8988T (cell line): ENCODE data around the gene AGAP1.

Source experiments
- DNase-seq: peaks from one replicate; pipeline ENCODE4 v3.0.0; 2011

Gene AGAP1

DNA sequence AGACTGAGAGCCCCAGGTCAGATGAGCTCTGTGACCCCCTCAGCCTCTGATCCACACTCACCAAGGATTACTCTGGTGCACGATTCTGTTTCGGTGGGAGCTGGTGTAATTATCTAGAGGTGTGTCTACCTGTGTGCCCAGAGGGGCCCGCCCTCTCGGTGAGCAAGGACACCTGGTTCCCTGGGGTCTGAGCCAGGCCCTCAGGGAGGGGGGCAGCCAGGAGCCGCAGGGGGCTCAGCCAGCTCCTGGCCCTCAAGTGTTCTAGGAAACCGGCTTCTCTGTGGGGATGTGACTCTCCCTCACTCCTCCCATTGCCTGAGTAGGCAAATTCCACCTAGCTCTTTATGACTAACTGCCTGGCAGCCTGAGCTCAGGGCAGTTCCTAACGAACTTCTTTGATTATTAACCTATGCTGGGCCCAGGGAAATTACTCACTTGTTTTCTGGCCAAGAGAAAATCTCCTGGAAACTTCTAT, 17.4 kb downstream of the AGAP1 start:
- no peak for DNase-seq

DNA sequence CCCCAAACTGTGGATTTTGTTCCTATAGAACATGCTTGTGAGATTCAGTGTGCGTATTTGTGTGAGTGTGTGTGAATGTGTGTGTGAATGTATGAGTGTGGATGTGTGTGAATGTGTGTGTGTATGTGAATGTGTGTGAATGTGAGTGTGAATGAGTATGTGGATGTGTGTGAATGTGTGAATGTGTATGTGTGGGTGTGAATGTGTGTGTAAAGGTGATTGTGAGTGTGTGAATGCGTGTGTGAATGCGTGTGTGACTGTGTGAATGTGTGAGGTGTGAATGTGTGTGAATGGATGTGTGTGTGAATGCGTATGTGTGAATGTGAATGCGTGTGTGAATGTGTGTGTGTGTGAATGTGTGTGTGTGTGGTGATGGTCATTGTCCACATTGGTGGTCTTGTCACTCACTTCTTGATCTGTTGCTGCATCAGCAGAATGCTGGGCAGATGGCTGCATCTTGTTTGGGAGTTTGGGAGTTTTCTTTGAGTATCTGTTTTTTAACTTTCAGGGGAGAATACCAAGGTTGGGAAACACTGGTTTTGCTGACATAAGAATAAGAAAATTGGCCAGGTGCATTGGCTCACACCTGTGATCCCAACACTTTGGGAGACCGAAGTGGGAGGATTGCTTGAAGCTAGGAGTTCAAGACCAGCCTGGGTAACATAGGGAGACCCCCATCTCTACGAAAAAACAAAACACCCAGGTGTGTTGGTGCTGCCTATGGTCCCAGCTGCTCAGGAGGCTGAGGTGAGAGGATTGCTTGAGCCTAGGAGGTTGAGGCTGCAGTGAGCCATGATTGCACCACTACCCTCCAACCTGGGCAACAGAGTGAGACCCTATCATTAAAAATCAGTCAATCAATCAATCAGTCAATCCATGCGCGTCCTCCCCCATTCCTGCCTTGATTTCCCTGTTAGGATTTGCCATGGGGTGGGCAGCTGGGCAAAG, 18.2 kb downstream of the AGAP1 start:
- no peak for DNase-seq

GRCh38 chr2:235512699-235513053, 18.8 kb downstream of the AGAP1 start:
- DNase-seq: no peak

DNA sequence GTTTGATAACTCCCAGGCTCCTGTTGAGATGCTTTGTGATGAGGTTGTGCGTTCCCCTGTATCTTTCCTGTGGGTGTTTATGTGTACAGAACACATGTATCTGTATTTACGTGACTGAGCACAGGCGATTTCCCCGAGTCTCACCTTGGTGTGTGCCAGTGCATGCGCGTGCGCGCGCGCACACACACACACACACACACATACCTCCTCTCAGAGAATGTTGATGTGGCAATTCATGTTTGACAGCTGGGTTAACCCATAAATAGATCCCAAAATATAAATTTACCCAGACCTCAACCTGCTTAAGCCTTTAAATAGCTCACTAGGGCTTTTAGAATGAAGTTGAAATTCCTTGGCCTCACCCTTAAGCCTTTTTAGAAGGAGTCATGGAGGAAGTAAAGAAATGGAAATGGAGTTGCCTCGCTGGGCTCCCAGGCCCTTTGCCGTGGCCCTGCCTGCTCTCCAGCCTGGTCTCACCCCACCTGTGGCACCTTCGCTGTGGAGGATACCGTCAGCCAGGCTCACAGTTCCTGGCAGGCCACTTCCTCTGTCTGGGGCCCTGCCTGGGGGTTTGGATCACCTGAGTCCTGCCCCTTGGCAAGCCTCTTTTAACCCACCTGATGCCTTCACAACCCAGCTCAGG, 20.3 kb downstream of the AGAP1 start:
- no peak for DNase-seq

DNA sequence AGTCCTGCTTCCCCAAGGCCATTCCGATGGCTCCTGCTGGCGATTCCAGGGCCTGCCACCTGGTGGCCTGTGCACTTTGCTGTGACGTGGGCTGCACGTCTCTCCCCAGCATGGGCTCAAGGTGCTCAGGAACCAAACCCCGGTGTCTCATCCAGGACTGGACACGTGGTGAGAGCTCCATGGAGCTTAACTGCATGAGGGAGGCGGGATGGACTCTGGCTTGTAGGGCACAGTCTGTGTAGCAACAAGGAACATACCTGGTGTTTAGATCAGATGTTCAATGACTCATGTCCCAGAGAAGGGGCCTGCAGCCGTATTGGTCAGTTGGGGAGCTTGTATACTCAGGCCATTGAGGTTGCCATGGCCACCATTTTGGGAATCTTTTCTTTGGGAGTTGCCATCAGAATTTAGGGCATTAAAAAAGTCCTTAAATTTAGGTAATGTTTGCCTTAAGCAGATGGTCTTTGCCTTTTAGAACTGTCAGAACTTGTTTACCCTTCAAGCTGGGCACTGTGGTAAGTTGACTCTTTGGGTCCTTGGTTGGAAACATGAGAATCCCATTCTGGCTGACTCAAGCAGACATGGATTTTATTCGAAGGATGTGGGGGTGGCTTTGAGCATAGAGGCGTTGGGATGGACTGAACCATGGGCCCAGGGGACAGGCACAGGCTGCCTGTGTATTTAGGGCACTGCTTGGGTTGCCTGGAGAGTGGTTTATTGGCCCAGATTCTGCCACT, 21.0 kb downstream of the AGAP1 start:
- no peak for DNase-seq

- no peak for DNase-seq
Measured at GRCh38 chr2:235515364-235515742, 21.5 kb downstream of the AGAP1 start.

DNA sequence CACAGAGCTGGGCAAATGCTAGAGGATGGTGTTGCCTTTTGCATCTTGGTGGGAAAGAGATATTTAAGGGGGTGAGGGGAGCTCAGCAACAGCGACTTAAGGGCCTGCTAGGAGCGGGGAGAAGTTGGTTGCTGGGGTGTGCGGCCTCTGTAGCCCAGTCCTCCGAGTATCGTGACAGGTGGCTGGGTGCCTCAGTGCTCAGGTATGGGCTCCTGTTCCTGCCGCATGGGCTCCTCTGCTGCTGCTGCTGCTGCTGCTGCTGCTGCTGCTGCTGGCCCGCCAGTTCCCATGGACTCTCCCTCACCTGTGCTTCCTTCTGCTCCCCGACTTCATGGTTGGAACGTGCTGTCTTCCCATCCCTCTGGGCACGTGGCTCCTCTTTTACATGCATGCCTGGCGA, 22.0 kb downstream of the AGAP1 start:
- DNase-seq: no peak

DNA sequence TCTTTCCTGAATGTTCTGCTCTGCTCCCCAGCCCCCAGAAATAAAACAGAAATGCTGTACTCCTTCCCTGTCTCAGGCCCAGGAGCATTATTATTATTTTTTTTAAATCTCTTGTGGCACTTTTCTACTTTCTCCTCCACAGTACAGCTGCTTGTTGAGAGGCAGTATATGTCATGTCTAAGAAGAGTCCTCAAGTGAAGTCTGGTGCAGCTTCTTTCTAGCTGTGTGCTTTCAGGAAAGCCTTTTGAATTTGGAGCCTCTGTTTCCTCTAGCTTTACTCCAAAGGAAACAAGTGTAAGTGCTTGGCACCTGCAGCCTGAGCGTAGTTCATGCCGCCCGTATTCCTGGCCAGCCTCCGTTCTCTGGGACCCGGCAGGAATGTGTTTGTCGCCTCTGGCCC, 22.4 kb downstream of the AGAP1 start:
- no peak for DNase-seq

- no peak for DNase-seq
Measured at GRCh38 chr2:235518322-235519090, 24.7 kb downstream of the AGAP1 start.

DNA sequence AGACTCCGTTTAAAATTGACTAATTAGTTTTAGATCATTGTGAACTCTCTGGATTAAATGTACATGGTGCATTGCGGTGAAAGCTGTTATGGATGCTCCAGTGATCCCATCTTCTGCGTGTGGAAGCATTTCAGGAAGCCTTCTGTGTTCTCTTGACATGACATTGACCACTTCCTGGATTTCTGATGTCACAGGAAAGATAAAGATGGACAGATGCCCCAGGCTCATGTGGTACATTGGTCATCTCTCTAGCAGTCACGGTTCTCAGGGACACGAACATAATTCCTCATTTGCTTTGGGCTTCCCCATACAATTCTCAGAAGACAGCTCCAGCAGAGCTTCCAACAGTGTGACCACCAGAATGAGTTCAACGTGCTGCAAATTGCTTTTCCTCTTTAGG, 26.9 kb downstream of the AGAP1 start:
- no peak for DNase-seq

DNA sequence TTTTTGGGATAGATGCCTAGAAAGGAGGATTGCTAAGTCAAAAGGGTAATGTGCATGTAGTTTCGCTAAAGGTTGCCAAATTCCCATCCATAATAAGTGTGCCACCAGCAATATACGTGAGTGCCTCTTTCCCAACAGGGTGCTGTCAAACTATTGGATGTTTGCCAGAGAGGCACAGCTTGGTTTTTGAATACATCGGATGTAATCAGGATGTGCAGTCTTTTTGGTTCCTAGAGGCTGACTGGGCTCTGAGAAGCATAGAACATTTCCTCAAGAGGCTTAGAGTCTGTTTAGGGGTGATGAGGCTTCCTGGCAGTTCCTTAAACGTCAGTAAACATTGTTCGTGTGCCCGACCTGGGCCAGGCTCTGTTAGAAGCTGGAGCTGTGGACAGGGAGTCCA, 28.0 kb downstream of the AGAP1 start:
- no peak for DNase-seq

GRCh38 chr2:235523021-235523420, 29.2 kb downstream of the AGAP1 start:
- no peak for DNase-seq

DNA sequence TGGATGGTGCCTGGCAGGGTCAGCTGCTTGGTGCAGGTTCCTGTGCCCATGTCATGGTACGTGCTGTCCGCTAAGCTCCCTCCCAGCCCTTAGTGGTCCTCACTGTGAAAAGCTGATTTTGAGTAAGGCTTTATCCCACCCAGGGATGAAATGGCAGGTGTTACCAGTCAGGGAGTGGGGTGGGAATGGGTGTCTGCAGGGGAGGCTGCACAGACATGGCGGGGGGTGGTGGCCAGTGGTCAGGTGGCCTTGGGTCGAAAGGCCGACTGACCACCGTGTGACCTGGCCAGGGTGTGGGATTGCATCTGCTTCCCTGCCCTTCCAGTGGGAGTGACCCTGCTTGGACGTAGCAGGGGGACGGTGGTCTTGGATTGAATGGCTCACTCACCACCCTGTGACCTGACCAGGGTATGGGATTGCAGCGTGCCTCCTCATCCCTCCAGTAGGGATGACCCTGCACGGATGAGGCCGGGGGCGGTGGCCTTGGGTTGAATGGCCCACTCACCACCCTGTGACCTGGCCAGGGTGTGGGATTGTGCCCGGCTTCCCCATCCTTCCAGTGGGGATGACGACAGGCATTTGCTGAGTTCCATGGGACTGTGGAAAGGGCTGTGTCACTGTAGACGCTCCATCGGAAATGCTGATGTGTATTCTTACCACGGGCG, 29.8 kb downstream of the AGAP1 start:
- no peak for DNase-seq

DNA sequence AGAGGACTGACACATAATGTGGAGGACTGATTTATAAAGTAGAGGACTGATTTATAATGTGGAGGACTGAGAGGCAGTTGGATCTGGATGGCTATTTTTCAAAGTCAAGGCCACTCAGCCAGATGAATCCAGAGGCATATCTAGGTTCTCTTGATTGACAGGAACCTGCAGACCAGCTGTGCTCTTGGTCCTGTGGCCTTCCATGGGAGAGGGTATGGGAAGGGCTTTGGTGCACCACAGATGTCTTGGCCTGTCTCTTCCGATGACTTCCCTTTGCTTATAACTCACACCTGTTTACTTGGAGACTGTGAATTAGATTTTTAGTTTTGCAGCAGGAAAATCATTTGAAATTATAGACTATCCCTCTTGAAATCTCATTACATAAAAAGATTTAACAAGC, 32.3 kb downstream of the AGAP1 start:
- no peak for DNase-seq

GRCh38 chr2:235527806-235528469, 34.1 kb downstream of the AGAP1 start:
- DNase-seq: no peak

DNA sequence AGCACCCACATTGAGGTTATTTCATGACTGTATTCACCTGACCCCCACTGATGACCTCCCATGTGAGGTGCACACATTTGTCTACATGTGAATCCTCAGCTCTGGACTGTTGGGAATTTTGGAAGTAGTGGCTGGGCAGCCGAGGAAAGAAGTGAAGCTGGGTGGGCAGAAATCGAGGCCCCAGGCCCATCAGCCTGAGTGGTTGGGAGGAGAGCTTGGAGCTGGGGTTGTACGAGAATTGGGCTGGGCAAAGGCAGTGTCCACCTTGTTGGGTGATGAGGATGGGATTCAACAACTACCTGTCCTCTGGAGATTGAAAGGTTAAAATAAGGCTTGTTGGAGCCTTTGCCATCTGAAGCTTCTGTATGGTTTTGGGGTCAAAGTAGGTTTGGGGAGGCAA, 35.8 kb downstream of the AGAP1 start:
- DNase-seq: no peak

DNA sequence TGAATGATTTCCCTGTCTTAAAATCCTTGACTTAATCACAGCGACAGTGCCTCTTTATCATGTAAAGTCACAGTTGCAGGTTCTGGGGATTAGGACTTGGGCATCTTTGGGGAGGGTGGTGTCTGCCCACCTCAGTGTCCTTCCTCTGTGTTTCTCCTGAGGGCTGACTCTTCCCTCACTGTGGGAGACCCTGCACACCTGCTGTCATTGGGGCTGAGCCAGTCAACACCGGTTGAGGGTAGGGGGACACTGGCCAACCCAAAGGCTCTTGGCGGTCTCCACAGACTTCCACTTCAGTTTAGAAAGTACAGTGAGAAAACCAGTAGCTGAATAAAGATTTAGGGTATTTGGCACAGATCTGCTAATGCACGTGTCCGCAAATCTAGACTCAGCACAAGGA, 36.9 kb downstream of the AGAP1 start:
- no peak for DNase-seq

DNA sequence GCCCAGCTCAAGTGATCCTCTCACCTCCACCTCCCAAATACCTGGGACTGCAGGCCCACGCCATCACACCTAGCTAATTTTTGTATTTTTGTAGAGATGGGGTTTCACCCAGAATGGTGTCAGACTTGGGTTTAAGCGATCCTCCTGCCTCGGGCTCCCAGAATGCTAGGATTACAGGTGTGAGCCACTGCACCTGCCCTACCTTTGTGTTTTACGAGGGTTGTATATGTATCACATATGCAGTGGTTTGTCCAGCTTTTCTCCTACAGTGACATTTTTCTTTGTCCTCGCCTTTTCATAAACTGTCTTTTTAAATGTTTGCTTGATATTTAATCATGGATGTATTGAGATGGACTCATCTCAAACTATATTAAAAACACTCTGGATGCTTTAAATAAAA, 38.5 kb downstream of the AGAP1 start:
- DNase-seq: no peak

DNA sequence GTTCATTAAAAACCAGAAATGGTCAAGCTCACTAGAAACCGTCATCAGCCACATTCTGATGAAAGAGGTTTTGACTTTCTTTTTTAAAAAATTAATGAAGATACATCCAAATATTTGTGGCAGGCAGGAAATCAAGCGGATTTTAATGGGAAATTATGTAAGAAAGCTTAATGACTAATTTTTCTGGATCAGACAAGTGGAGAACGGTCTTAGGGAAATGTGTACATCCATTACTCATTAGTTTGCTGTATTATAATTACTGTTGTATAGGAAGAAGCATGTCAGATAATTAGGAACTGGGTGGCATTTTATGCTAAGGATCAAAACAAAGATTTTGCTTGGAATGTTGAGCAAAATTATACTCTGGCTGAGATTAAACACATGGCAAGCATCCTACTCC, 39.4 kb downstream of the AGAP1 start:
- DNase-seq: no peak

- DNase-seq: no peak
Measured at GRCh38 chr2:235533616-235534385, 40.0 kb downstream of the AGAP1 start.
